ENCODE measurements around the gene CABP1. TPM values are rescaled to one million over a fixed set of nuclear protein-coding genes. Genes with fewer than 3 reads are reported as not detected.
A peak's percentile ranks its signal among the peaks of the same experiment; 100 is the strongest.

The CABP1 gene
- total and polyA plus RNA-seq, 2 of the 13 experiments (the other 11 are each of a cell fraction or from before 2014, with no cell fraction given): not detected

GRCh38 chr12:120686151-120686689 is 45.8 kb downstream of the CABP1 start (continued):
- TF ChIP-seq FOXO4 (CRISPR knock-in tag; conservative IDR thresholded peaks at IDR 0.05): no peak
- TF ChIP-seq THAP11 (CRISPR knock-in tag; IDR thresholded peaks at IDR 0.05): no peak
- no peak for TF ChIP-seq ZNF567 (CRISPR knock-in tag; IDR thresholded peaks at IDR 0.05; ENCODE audit: borderline replicate concordance)
- 0 out of 2 replicates have a peak, but pooled peaks have one; percentile 85 for TF ChIP-seq GABPB1 (CRISPR knock-in tag; IDR thresholded peaks at IDR 0.05)
- no peak for TF ChIP-seq ZNF749 (CRISPR knock-in tag; IDR thresholded peaks at IDR 0.05; ENCODE audit: borderline replicate concordance)
- TF ChIP-seq TEF (CRISPR knock-in tag; IDR thresholded peaks at IDR 0.05): no peak
- TF ChIP-seq THAP8 (CRISPR knock-in tag; IDR thresholded peaks at IDR 0.05; ENCODE audit: borderline replicate concordance): no peak
- TF ChIP-seq TFAP4 (IDR thresholded peaks at IDR 0.05; ENCODE audit: borderline replicate concordance, low read depth): no peak
- no peak for TF ChIP-seq ZNF740 (CRISPR knock-in tag; IDR thresholded peaks at IDR 0.05)
- no peak for TF ChIP-seq ZBTB44 (CRISPR knock-in tag; IDR thresholded peaks at IDR 0.05)
- TF ChIP-seq CREB3 (CRISPR knock-in tag; IDR thresholded peaks at IDR 0.05): no peak
- TF ChIP-seq SMAD3 (CRISPR knock-in tag; IDR thresholded peaks at IDR 0.05): peak; percentile 61; the same call in 1 of the 2 replicates
- no peak; the same call in 1 of the 2 replicates for TF ChIP-seq ATF1 (CRISPR knock-in tag; IDR thresholded peaks at IDR 0.05)
- TF ChIP-seq TSC22D2 (CRISPR knock-in tag; IDR thresholded peaks at IDR 0.05; ENCODE audit: borderline replicate concordance): no peak
- TF ChIP-seq HNF1B (CRISPR knock-in tag; IDR thresholded peaks at IDR 0.05): no peak
- no peak for TF ChIP-seq ZKSCAN1 (IDR thresholded peaks at IDR 0.05; ENCODE audit: low read length)
- TF ChIP-seq ZNF34 (CRISPR knock-in tag; IDR thresholded peaks at IDR 0.05; ENCODE audit: borderline replicate concordance): no peak
